Neuronal stem cell (in vitro differentiated cells): ENCODE data around the gene FLT4.

Experiments used
- DNase-seq: peaks from one replicate; pipeline ENCODE4 v3.0.0-alpha.2; 2013; ENCODE audit warnings: low spot score
- H2AFZ ChIP-seq: one replicate; pipeline ENCODE4 v1.6.1; 2013; ENCODE audit warnings: mild to moderate bottlenecking, low read length, inconsistent platforms
- H2AK5ac ChIP-seq: 2 replicates; pipeline ENCODE4 v1.6.1; 2013; ENCODE audit warnings: low read depth, mild to moderate bottlenecking, inconsistent platforms, low read length, moderate library complexity, mixed read lengths
- H2BK120ac ChIP-seq: 2 replicates; pipeline ENCODE4 v1.6.1; 2013; ENCODE audit warnings: low read depth, mild to moderate bottlenecking, inconsistent platforms, low read length, moderate library complexity, mixed read lengths
- H2BK12ac ChIP-seq: one replicate; pipeline ENCODE4 v1.6.1; 2013; ENCODE audit warnings: low read length, inconsistent platforms
- H2BK15ac ChIP-seq: 2 replicates; pipeline ENCODE4 v1.6.1; 2013; ENCODE audit warnings: mild to moderate bottlenecking, low read length, inconsistent platforms, mixed read lengths
- H2BK5ac ChIP-seq: one replicate; pipeline ENCODE4 v1.6.1; 2013; ENCODE audit warnings: inconsistent platforms, mild to moderate bottlenecking, low read length, moderate library complexity
- H3K14ac ChIP-seq: one replicate; pipeline ENCODE4 v1.6.1; 2013; ENCODE audit warnings: low read length, inconsistent platforms
- H3K18ac ChIP-seq: 2 replicates; pipeline ENCODE4 v1.6.1; 2013; ENCODE audit warnings: low read length, inconsistent platforms
- H3K23ac ChIP-seq: 2 replicates; pipeline ENCODE4 v1.6.1; 2013; ENCODE audit warnings: low read depth, mild to moderate bottlenecking, mixed read lengths, low read length, inconsistent platforms; ENCODE audit not compliant: poor library complexity
- H3K27ac ChIP-seq: replicated peaks from 3 replicates; pipeline ENCODE4 v1.5.1; 2013; ENCODE audit warnings: low read length, inconsistent platforms
- H3K27me3 ChIP-seq, 3 experiments: 2 replicates each; pipeline ENCODE4 v1.6.1; 2013; ENCODE audit warnings: low read length in 3 of 3, mild to moderate bottlenecking in 2 of 3, inconsistent platforms in 1 of 3, low read depth in 1 of 3, mixed read lengths in 1 of 3, moderate library complexity in 1 of 3; ENCODE audit not compliant: control insufficient read depth in 3 of 3, insufficient read depth in 3 of 3
- H3K36me3 ChIP-seq, 2 donors: replicated peaks in 1 of 2; 2 replicates each; pipeline ENCODE4 v1.6.1; 2013; ENCODE audit warnings: low read length in 2 of 2; ENCODE audit not compliant: control insufficient read depth in 2 of 2, insufficient read depth in 2 of 2
- H3K4ac ChIP-seq: 2 replicates; pipeline ENCODE4 v1.6.1; 2013; ENCODE audit warnings: inconsistent platforms, mild to moderate bottlenecking, low read length, moderate library complexity
- H3K4me1 ChIP-seq, 2 donors: 1 replicate in 1 of 2; 2 replicates in 1 of 2; pipeline ENCODE4 v1.6.1; 2013; ENCODE audit warnings: low read length in 2 of 2, low read depth in 1 of 2; ENCODE audit not compliant: control insufficient read depth in 2 of 2, insufficient read depth in 1 of 2
- H3K4me2 ChIP-seq: one replicate; pipeline ENCODE4 v1.6.1; 2013; ENCODE audit warnings: mild to moderate bottlenecking, low read length, inconsistent platforms; ENCODE audit not compliant: insufficient read depth, poor library complexity, severe bottlenecking
- H3K4me3 ChIP-seq, 2 donors: 2 replicates each; pipeline ENCODE4 v1.5.1; 2013; ENCODE audit warnings: low read length in 2 of 2, mild to moderate bottlenecking in 2 of 2, inconsistent platforms in 1 of 2, moderate library complexity in 1 of 2
- H3K79me1 ChIP-seq: one replicate; pipeline ENCODE4 v1.6.1; 2013; ENCODE audit warnings: low read depth, mild to moderate bottlenecking, inconsistent platforms, low read length, moderate library complexity
- H3K9ac ChIP-seq: one replicate; pipeline ENCODE4 v1.6.1; 2013; ENCODE audit warnings: mild to moderate bottlenecking, low read depth, low read length, inconsistent platforms; ENCODE audit not compliant: poor library complexity
- H3K9me3 ChIP-seq, 2 donors: replicated peaks in 1 of 2; 2 replicates each; pipeline versions ENCODE3 to v1.6.1; 2013; ENCODE audit warnings: low read length in 2 of 2, mild to moderate bottlenecking in 2 of 2, inconsistent platforms in 1 of 2, low read depth in 1 of 2, mixed read lengths in 1 of 2, moderate library complexity in 1 of 2; ENCODE audit not compliant: control insufficient read depth in 2 of 2, insufficient read depth in 1 of 2
- H4K8ac ChIP-seq: one replicate; pipeline ENCODE4 v1.6.1; 2013; ENCODE audit warnings: low read depth, mild to moderate bottlenecking, inconsistent platforms, low read length, moderate library complexity
- H4K91ac ChIP-seq: one replicate; pipeline ENCODE4 v1.6.1; 2013; ENCODE audit warnings: low read length, low read depth, mild to moderate bottlenecking, inconsistent platforms; ENCODE audit not compliant: poor library complexity
- WGBS, 2 donors: extraction: QIAGEN DNeasy Blood & Tissue Kit; methylation state at CpG; one replicate each; pipeline ENCODE4 v1.1.7; 2013; ENCODE audit warnings: missing lambda C conversion rate in 2 of 2, mixed read lengths in 1 of 2; ENCODE audit not compliant: insufficient read length in 2 of 2, insufficient replicate concordance in 1 of 2; ENCODE audit errors: extremely low coverage in 2 of 2; 5-methylcytosine and 5-hydroxymethylcytosine counted together

Gene FLT4

GRCh38 chr5:180605554-180606214 lies 43.7 kb downstream of the FLT4 start:
- H3K79me1 ChIP-seq, result peaks cover 2% of the 10 kb centered on the region
- H3K4me2 ChIP-seq, result no peak overlapping the region
- H2AFZ ChIP-seq, result no peak overlapping the region
- no peak overlapping the region for H4K8ac ChIP-seq
- peaks cover 2 to 24% of the 10 kb centered on the region in 2 donors for H3K36me3 ChIP-seq
- DNase-seq, result no peak
- no peaks in the 10 kb centered on the region for H3K9me3 ChIP-seq
- no peak overlapping the region for H3K27ac ChIP-seq
- no peak overlapping the region for H3K4ac ChIP-seq
- no peak overlapping the region for H3K14ac ChIP-seq
- H3K18ac ChIP-seq, result no peak overlapping the region
- no peak overlapping the region for H2BK120ac ChIP-seq
- no peak overlapping the region for H3K4me3 ChIP-seq
- H2BK15ac ChIP-seq, result no peak overlapping the region
- H3K4me1 ChIP-seq, result peaks cover 0 to 2% of the 10 kb centered on the region in 2 donors
- no peaks in the 10 kb centered on the region for H3K27me3 ChIP-seq
- H3K9ac ChIP-seq, result no peak overlapping the region
- H3K23ac ChIP-seq, result no peak overlapping the region
- no peak overlapping the region for H2AK5ac ChIP-seq
- H4K91ac ChIP-seq, result no peak overlapping the region
- WGBS, 2 donors, result no CpG with 5 or more reads among the region's 11 CpGs
- no peak overlapping the region for H2BK12ac ChIP-seq
- no peak overlapping the region for H2BK5ac ChIP-seq

GRCh38 chr5:180604271-180604670 lies 45.1 kb downstream of the FLT4 start:
- Histone ChIP-seq H3K23ac (no peak overlapping the region), H3K27me3 (no peaks in the 10 kb centered on the region), H2AFZ (no peak overlapping the region), H4K91ac (no peak overlapping the region), H3K18ac (no peak overlapping the region), H3K36me3 (peaks cover 2 to 12% of the 10 kb centered on the region in 2 donors), H3K4me1 (peaks cover 0 to 2% of the 10 kb centered on the region in 2 donors), H3K9ac (no peak overlapping the region), H3K4me2 (no peak overlapping the region), H3K27ac (no peak overlapping the region), H3K4ac (no peak overlapping the region), H3K79me1 (peaks cover 2% of the 10 kb centered on the region), H3K9me3 (no peaks in the 10 kb centered on the region), H2BK5ac (no peak overlapping the region), H3K14ac (no peak overlapping the region), H2BK120ac (no peak overlapping the region), H4K8ac (no peak overlapping the region), H3K4me3 (peak overlapping the region in 1 of 2 donors; percentile 8), H2BK12ac (no peak overlapping the region), H2BK15ac (no peak overlapping the region), H2AK5ac (no peak overlapping the region)
- DNase-seq, result no peak
- WGBS, 2 donors, result no CpG with 5 or more reads among the region's 13 CpGs

GRCh38 chr5:180603076-180603594 lies 46.3 kb downstream of the FLT4 start:
- no peak overlapping the region for H3K9ac ChIP-seq
- H4K91ac ChIP-seq, result peak overlapping the region; percentile 66
- no peak overlapping the region for H3K14ac ChIP-seq
- no peaks in the 10 kb centered on the region for H3K79me1 ChIP-seq
- H3K27ac ChIP-seq, result no peak overlapping the region
- H2AFZ ChIP-seq, result no peak overlapping the region
- no peak for DNase-seq
- no peak overlapping the region for H4K8ac ChIP-seq
- H2BK120ac ChIP-seq, result no peak overlapping the region
- H2BK15ac ChIP-seq, result no peak overlapping the region
- peak overlapping the region; percentile 16 for H3K18ac ChIP-seq
- H3K4me1 ChIP-seq, result peaks cover 0 to 2% of the 10 kb centered on the region in 2 donors
- no peaks in the 10 kb centered on the region for H3K27me3 ChIP-seq
- peak overlapping the region; percentile 10 for H2AK5ac ChIP-seq
- no peak overlapping the region for H3K4me3 ChIP-seq
- WGBS, 2 donors, result no CpG with 5 or more reads among the region's 19 CpGs
- no peak overlapping the region for H3K4ac ChIP-seq
- no peaks in the 10 kb centered on the region for H3K9me3 ChIP-seq
- H3K23ac ChIP-seq, result no peak overlapping the region
- H3K36me3 ChIP-seq, result peaks cover 0 to 3% of the 10 kb centered on the region in 2 donors
- H2BK12ac ChIP-seq, result no peak overlapping the region
- no peak overlapping the region for H2BK5ac ChIP-seq
- no peak overlapping the region for H3K4me2 ChIP-seq

- Histone ChIP-seq H3K4me1 (peaks cover 0 to 2% of the 10 kb centered on the region in 2 donors), H3K4me3 (no peak overlapping the region), H3K9me3 (no peaks in the 10 kb centered on the region), H3K18ac (peak overlapping the region; percentile 16), H2BK5ac (no peak overlapping the region), H3K4ac (no peak overlapping the region), H4K8ac (no peak overlapping the region), H2AK5ac (peak overlapping the region; percentile 10), H2BK12ac (no peak overlapping the region), H2BK15ac (no peak overlapping the region), H3K23ac (no peak overlapping the region), H4K91ac (peak overlapping the region; percentile 66), H2AFZ (no peak overlapping the region), H3K4me2 (no peak overlapping the region), H3K14ac (no peak overlapping the region), H3K9ac (no peak overlapping the region), H3K36me3 (peaks cover 0 to 3% of the 10 kb centered on the region in 2 donors), H3K79me1 (no peaks in the 10 kb centered on the region), H3K27ac (no peak overlapping the region), H3K27me3 (no peaks in the 10 kb centered on the region), H2BK120ac (no peak overlapping the region)
- DNase-seq, result no peak
- no CpG with 5 or more reads among the region's 15 CpGs for WGBS, 2 donors
Measured at GRCh38 chr5:180602481-180603075, 46.8 kb downstream of the FLT4 start.
